B cell (primary cell): ENCODE measurements around the gene HOXA11. TPM values are rescaled to one million over a fixed set of nuclear protein-coding genes. Genes with fewer than 3 reads are reported as not detected.

Experiments
- ATAC-seq: fragments of 200-7000 bp; cut with Tn5 transposase; one replicate; pipeline ENCODE4 v1.10.0; 2021; ENCODE audit warnings: low read depth, mild to moderate bottlenecking, moderate number of reproducible peaks, moderate library complexity
- CTCF ChIA-PET: fragments of 350-600 bp; sonication (Branson Sonifier 250); formaldehyde crosslinking; loops from one replicate; lab custom pipeline; 2021; ENCODE audit warnings: antibody characterized with exemption, inconsistent platforms; lab: Charles Lee
- POLR2A ChIA-PET: fragments of 350-600 bp; sonication (Branson Sonifier 250); formaldehyde crosslinking; loops from one replicate; lab custom pipeline; 2021; ENCODE audit warnings: antibody characterized with exemption; lab: Charles Lee
- DNase-seq: peaks from one replicate; pipeline ENCODE4 v3.0.0; 2013
- H2AFZ ChIP-seq: 2 replicates; pipeline ENCODE4 v1.6.1; 2012; ENCODE audit warnings: mild to moderate bottlenecking, low read depth, low read length; ENCODE audit not compliant: insufficient read depth, poor library complexity, severe bottlenecking
- H3K27ac ChIP-seq, 2 donors: 1 replicate in 1 of 2; 2 replicates in 1 of 2; pipeline ENCODE4 v1.5.1; 2012 to 2013; ENCODE audit warnings: low read length in 2 of 2, mild to moderate bottlenecking in 2 of 2, moderate library complexity in 1 of 2
- H3K27me3 ChIP-seq, 4 experiments: fragments of 200-600 bp in 1 of 4; sonication (generic) in 1 of 4; replicated peaks in 1 of 4; 1 replicate in 2 of 4; 2 replicates in 2 of 4; pipeline versions ENCODE4 v1.6.1 to v1.7.0; 2013 to 2016; ENCODE audit warnings: low read length in 3 of 4, mild to moderate bottlenecking in 2 of 4, mixed read lengths in 1 of 4, moderate library complexity in 1 of 4; ENCODE audit not compliant: insufficient read depth in 4 of 4, control insufficient read depth in 3 of 4; ENCODE audit errors: control extremely low read depth in 1 of 4
- H3K36me3 ChIP-seq, 2 experiments: replicated peaks in 1 of 2; 1 replicate in 1 of 2; 2 replicates in 1 of 2; pipeline versions ENCODE4 v1.6.1 to v1.7.1; 2013; ENCODE audit warnings: low read length in 1 of 2; ENCODE audit not compliant: insufficient read depth in 2 of 2, control insufficient read depth in 1 of 2; ENCODE audit errors: control extremely low read depth in 1 of 2, extremely low read depth in 1 of 2
- H3K4me1 ChIP-seq, 2 donors: fragments of 200-600 bp in 1 of 2; sonication (generic) in 1 of 2; 1 replicate in 1 of 2; 2 replicates in 1 of 2; pipeline versions ENCODE4 v1.5.1 to v1.6.1; 2013 to 2017; ENCODE audit warnings: low read length in 2 of 2; ENCODE audit not compliant: control insufficient read depth in 2 of 2, insufficient read depth in 2 of 2
- H3K4me2 ChIP-seq: replicated peaks from 2 replicates; pipeline ENCODE3; 2012; ENCODE audit warnings: mild to moderate bottlenecking, low read depth, low read length; ENCODE audit not compliant: poor library complexity, severe bottlenecking
- H3K4me3 ChIP-seq, 5 experiments: fragments of 200-600 bp in 1 of 5; sonication (generic) in 1 of 5; 1 replicate in 3 of 5; 2 replicates in 2 of 5; pipeline versions ENCODE4 v1.5.1 to v1.7.0; 2011 to 2016; ENCODE audit warnings: low read length in 4 of 5, mild to moderate bottlenecking in 4 of 5, low read depth in 2 of 5, control low read depth in 1 of 5, moderate library complexity in 1 of 5; ENCODE audit not compliant: insufficient read depth in 1 of 5; ENCODE audit errors: control extremely low read depth in 1 of 5, extremely low read depth in 1 of 5
- H3K79me2 ChIP-seq: fragments of 200-600 bp; sonication (generic); one replicate; pipeline ENCODE4 v1.6.0; 2016; ENCODE audit warnings: low read length; ENCODE audit not compliant: control insufficient read depth, insufficient read depth
- H3K9ac ChIP-seq: fragments of 200-600 bp; sonication (generic); 2 replicates; pipeline ENCODE4 v1.6.1; 2017; ENCODE audit warnings: mild to moderate bottlenecking, low read length, moderate library complexity
- H3K9me3 ChIP-seq, 3 donors: one replicate each; pipeline versions ENCODE4 v1.6.1 to v1.7.1; 2013; ENCODE audit warnings: low read length in 2 of 3; ENCODE audit not compliant: control insufficient read depth in 2 of 3, insufficient read depth in 1 of 3; ENCODE audit errors: control extremely low read depth in 1 of 3
- H4K20me1 ChIP-seq: 2 replicates; pipeline ENCODE4 v1.6.0; 2012; ENCODE audit warnings: mild to moderate bottlenecking, low read length; ENCODE audit not compliant: insufficient read depth, control insufficient read depth, poor library complexity, severe bottlenecking
- H3K27ac Mint-ChIP-seq: one replicate; pipeline ENCODE4 v1.8.0; 2021; ENCODE audit warnings: mixed read lengths
- H3K27me3 Mint-ChIP-seq: one replicate; pipeline ENCODE4 v1.8.0; 2021; ENCODE audit warnings: mixed read lengths
- H3K4me1 Mint-ChIP-seq: one replicate; pipeline ENCODE4 v1.8.0; 2021; ENCODE audit warnings: mixed read lengths
- H3K4me3 Mint-ChIP-seq: one replicate; pipeline ENCODE4 v1.8.0; 2021; ENCODE audit warnings: mixed read lengths
- H3K9me3 Mint-ChIP-seq: one replicate; pipeline ENCODE4 v1.8.0; 2022; ENCODE audit warnings: mixed read lengths; ENCODE audit not compliant: insufficient read depth
- EZH2 ChIP-seq: IDR thresholded peaks from 2 replicates; pipeline ENCODE4 v1.6.1; 2012; ENCODE audit warnings: borderline replicate concordance, low read depth, mild to moderate bottlenecking, moderate library complexity, low read length; ENCODE audit not compliant: insufficient read depth, poor library complexity, severe bottlenecking
- WGBS: methylation state at CpG from one replicate; pipeline ENCODE4 v1.1.5; 2013; ENCODE audit warnings: missing lambda C conversion rate; ENCODE audit not compliant: insufficient coverage; 5-methylcytosine and 5-hydroxymethylcytosine counted together
- intact Hi-C: fragments of 100-400 bp; cut with micrococcal nuclease; formaldehyde crosslinking; loops from one replicate; pipeline ENCODE4 v1.10.0; 2022
- polyA plus RNA-seq: library from polyadenylated mRNA; depleted of rRNA; stranded (reverse); fragments of >200 nt; gene quantifications from 2 replicates; pipeline ENCODE4 v1.2.3, GENCODE V29; 2012
- total RNA-seq, 2 donors: library from RNA; stranded (reverse); fragments of 120-200 nt in 1 of 2; gene quantifications; 1 replicate in 1 of 2; 2 replicates in 1 of 2; pipeline versions ENCODE4 v1.2.3 to v1.2.4, GENCODE V29; 2013 to 2022
- TF ChIP-seq, protein P1 (sequence below): fragments of 200-600 bp; IDR thresholded peaks from one replicate; pipeline ENCODE4 v1.8.0; 2022; ENCODE audit warnings: antibody characterized with exemption, mild to moderate bottlenecking

The HOXA11 gene
- total and polyA plus RNA-seq, 2 donors (not counting 1 experiment from before 2014, with no cell fraction given), result not detected

DNA sequence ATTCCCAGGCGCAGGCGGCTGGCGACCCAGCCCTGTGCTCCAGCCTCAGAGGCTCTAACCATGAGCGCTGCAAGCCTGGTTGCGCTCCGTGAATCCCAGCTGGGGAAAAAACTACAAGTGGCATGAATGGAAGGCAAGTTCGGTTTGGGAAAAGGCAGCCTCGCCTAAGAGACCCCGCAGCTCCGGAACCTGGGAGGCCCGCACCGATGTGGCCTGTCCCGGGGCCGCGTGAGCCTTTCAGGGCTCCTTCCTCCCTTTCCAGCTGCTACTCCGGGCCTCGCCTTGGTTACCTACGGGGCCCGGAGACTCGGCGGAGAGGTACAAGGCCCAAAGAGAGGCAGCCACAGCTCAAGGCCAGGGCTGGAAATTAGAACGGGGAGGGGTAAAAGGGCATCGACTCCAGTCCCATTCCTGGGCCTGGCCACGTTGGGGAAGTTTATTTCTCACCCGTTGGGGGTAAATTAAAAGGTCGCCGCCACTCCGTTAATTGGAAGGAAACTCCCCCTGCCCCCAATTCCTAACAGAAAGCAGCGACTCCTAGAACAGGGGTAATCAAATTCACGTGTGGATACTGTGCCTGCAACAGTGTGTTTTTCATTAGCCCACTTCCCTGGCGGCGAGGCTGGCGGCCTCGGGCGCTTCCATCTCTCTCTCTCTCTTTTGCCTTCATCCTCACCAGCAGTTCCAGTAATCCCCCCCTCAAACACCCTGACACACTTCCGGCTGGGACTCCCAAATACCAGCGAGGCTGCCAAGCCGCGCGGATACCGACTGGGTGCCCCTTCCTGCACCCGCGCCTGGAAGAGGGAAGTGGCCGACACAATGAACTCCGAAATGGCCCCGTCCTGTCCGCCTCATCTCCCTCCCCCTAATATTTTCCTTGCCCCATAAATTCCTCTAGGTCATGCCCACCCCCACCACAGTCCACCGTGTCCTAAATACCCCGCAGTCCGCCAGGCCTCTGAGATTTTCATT lies 18.2 kb downstream of the HOXA11 start:
- ATAC-seq (no peak), DNase-seq (peak; percentile 37)
- Histone ChIP-seq H3K4me2 (no peak overlapping the region), H4K20me1 (peaks cover 10% of the 10 kb centered on the region), H3K9ac (no peak overlapping the region), H3K27ac (no peak overlapping the region), H3K79me2 (no peaks in the 10 kb centered on the region), H3K9me3 (peaks cover 0 to 81% (median 18%) of the 10 kb centered on the region in 3 donors), H3K27me3 (peaks cover 0 to 98% (median 84%) of the 10 kb centered on the region in 4 experiments), H3K4me1 (peaks cover 33 to 56% of the 10 kb centered on the region in 2 donors), H2AFZ (no peak overlapping the region), H3K4me3 (no peak overlapping the region), H3K36me3 (no peaks in the 10 kb centered on the region)
- CTCF ChIA-PET, result interaction anchor here (1.5 kb wide), 1 partner anchor 32 kb away, joined by 6 read pairs; no protein-coding TSS in a partner anchor
- intact Hi-C loops, result loop anchor here (10.0 kb wide), 2 partner anchors 892 to 972 kb away; no protein-coding TSS in a partner anchor
- H3K4me1 Mint-ChIP-seq, result peaks cover 20% of the 10 kb centered on the region
- no peaks in the 10 kb centered on the region for H3K9me3 Mint-ChIP-seq
- H3K4me3 Mint-ChIP-seq, result no peak overlapping the region
- POLR2A ChIA-PET, result no interaction called here
- peak overlapping the region; percentile 84 for H3K27ac Mint-ChIP-seq
- 9% methylated on average over 39 of the region's 50 CpGs for WGBS
- peaks cover 64% of the 10 kb centered on the region for H3K27me3 Mint-ChIP-seq
- TF ChIP-seq, protein P1, sequence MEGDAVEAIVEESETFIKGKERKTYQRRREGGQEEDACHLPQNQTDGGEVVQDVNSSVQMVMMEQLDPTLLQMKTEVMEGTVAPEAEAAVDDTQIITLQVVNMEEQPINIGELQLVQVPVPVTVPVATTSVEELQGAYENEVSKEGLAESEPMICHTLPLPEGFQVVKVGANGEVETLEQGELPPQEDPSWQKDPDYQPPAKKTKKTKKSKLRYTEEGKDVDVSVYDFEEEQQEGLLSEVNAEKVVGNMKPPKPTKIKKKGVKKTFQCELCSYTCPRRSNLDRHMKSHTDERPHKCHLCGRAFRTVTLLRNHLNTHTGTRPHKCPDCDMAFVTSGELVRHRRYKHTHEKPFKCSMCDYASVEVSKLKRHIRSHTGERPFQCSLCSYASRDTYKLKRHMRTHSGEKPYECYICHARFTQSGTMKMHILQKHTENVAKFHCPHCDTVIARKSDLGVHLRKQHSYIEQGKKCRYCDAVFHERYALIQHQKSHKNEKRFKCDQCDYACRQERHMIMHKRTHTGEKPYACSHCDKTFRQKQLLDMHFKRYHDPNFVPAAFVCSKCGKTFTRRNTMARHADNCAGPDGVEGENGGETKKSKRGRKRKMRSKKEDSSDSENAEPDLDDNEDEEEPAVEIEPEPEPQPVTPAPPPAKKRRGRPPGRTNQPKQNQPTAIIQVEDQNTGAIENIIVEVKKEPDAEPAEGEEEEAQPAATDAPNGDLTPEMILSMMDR, result no peak
- peak; percentile 89 for TF ChIP-seq EZH2
